SIG-M5 (cell line): ENCODE results near the gene GJD3.
A peak's percentile ranks its signal among the peaks of the same experiment; 100 is the strongest.

ENCODE experiments used
- DNase-seq: peaks from one replicate; lab custom pipeline; 2025; lab: John Stamatoyannopoulos, UW

The GJD3 gene

DNA sequence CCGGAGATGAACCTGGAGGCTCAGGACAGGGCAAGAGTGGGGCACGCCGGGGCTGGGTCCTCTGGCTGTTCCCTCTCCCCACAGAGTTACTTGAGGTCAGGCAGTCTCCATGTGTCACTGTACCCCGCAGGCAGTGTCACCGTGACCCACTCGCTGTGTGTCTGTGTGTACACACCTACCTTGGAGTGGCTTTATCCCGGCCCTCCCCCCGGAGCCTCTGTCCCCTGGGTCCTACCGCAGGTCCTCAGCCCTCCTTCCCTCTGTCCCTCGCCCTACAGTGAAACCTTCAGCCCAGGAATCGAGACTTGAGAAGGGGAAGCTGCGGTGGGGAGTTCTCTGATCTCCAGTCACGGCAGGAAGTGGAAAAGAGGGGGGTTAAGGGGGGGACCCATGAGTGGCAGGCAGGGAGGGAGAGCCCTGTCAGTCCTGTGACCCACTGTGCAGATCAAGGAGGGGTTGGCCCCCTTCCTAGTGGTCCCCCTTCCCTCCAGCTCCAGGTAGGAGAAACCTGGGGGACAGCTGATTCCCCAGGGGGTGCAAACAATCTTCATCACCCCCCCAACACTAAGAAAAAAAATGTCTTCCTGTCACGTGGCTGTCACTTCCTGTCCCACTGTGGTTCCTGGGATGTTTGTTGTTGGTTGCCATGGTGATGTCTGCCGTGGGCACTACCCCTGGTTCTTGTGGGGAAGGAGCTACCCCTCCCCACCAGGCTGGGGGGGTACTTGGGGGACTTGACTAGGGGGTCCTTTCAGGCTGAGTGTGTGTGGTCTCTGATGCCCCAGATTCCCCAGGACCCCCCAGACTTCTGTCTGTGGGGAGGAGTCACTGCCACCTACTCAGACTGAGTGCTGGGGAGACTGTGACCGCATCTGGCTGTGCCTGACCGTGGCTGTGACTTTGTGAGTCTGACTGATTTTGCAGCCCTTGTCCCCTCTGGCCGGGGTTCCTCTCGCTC lies 41.9 kb downstream of the GJD3 start:
- DNase-seq = peak; percentile 94

DNA sequence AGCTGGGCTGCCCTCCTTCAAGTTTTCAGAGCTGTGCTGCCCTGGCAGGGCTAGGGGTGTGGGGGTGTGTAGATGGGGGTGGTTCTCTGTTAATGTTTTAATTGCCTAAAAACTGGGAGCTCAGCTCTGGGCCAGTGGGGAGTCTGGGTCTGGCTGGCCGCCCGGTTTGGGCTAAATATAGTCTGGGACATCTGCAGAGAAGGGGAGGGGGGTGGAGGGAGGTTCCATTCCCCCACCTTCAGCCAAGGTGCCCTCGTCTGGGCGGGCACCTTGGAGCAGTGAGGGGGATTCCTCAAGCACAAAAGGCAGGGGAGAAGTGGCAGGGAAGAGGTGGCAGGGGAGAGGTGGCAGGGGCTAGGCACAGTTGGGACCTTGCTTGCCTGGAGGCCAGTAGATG lies 42.6 kb downstream of the GJD3 start:
- no peak for DNase-seq

DNA sequence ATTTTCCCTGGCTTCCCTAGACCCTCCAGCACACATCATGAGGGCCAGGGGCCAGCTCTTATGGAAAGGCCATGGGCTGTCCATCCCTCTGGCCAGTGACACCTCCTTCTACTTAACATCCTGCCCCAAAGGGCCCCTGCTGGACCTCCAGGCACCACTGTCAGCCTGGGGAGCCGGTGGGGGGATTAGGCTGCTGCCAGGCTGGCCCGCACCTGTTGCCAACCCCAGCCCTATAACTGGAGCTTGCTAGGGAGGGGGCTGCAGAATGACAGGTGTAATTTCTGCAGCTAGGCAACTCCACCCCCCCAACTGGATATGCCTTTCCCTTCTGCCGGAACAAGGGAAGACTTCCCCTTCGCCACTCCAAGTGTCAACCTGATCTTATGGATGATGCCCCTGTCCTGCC lies 43.0 kb downstream of the GJD3 start:
- no peak for DNase-seq

DNA sequence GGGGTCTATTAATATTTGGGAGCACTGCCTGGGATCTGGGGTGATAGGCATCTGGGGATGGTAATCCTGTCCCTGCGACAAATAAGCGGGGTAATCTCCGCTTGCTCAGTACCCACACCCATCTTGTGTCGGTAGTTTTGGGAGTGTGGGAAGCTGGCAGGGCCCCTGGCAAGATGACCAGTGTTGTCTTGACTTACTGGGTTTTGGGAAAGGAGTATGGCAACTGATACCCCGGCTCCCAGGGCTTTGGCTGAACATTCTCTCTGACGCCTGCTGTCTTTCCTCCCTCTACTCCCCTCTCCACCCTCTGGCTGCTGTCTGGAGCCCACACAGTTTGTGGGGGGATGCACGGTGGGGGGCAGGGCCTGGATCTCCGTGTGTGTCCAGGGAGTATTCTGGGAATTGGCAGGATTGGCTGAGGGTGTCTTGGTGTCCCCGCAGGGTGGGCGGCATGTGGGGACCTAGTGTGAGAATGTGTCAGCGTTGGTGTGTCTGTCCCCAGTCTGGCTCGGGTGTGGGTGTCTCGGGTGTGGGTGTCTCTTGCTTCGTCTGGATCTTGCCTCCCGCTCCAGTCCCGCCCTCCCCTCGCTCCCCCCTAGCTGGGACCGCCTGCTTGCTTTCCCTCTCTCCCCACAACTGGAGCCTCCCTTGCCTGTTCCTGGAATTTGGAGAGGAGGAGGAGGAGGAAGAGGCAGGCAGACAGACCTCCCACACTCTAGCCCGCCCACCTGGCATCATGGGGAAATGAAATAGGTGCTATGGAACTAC lies 43.6 kb downstream of the GJD3 start:
- no peak for DNase-seq

DNA sequence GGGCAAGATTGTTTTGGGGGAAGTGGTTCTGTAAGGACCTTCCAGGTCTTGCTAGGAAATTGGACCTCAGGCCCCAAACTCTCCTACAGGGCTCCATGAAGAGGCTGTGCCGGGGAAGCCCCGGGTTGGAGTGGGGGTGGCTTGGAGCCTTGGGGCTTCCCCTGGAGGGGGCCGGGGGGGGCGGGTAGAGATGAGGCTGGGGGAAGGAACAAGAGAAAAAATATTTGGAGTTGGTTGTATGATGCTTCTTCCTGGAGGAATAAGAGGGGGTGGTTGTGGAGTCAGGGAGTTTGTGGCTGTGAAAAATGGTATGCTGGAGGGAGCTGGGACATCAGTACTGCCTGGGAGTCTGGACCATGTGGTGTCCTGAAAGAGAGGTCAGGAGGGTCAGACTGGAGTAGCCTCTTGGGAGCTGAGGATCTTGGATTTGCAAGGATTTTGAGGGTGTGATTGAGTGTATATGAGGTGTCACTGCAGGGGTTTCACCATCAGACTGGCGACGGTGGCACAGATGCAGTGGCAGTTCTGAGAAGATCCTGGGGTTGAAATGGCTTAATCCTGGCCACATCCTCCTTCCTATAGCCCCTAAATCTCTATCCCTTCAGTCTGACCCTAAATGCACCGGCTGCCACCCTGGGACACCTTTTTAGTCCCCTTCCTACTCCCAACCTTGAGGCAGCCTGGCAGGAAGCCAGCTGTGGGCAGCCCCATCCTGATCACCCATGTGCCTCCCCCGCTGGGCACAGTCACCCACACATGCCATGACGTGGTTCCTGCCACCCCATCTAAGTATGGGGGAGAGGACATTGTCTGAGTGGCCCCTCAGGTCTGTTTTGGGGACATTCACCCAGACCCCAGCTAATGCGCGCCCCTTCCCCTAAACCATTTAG lies 44.6 kb downstream of the GJD3 start:
- no peak for DNase-seq

DNA sequence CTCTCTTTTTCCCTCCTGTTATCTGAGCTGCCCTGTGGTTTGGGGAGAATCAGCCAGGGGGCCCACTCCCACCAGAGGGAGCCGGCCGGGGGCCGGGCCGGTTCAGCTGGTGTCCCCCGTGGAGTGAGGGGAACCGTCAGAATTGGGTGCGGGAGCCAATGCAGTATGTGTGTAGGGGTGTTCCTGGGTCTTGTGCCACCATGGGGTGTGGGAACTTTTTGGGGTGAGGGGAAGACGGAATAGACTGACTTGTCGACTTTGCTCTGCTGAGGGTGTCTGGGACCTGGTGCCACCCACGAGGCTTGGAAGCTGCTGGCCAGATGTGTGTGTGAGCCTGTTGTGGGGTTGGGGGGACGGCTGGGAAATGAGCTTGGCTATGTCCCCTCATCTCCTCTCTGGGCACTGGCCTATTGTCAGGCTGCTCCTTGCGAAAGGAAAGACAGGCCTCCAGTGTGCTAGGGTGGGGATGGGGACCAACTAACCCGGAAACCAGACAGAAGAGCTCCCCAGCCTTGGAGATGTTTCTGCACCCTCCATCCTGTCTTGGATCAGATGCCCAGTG lies 45.6 kb downstream of the GJD3 start:
- DNase-seq = no peak

DNA sequence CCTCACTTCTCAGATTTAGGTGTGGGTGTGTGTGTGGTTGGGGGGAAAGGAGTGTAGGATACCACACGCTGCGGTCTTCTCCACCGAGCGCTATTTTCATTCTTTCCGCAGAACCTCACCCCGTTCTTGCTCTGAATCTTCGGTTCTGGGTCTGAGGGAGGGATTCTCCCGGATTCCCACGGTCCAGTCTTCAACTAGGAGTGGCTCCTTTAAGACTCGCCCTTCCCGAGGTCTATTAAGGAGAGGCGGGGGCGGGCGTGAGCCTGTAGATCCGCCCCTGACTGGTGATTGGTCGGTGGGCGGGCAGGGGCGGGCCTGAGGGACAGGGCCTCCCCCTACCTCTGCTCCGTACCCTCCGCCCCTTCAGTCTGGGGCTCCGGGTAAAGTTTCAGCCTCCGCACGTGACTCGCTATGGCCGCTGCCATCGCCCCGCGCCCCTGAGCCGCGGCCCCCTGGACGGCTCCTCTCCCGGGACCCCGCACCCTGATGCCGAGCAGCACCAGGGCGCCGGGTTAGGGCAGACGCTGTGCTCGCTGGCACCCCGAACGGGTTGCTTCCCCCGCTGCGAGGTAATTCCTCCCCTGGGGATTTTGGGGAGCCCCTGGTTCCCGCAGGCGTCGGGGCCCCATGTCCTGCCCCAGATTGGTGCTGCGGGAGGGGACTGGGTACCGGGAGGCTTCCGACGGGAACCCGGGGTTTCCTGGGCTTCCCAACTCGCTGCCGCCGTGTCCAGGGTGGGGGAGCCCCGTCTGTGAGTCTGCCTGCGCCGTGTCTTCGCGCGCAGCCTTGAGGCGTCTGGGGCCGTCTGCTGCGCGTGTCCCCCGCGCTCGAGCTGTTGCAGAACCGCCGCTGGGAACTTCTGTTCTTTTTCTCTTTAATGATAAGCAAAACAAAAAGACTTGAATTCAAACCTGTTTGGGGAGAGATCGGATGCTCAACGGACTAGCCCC lies 46.4 kb downstream of the GJD3 start:
- DNase-seq = peak; percentile 68

DNA sequence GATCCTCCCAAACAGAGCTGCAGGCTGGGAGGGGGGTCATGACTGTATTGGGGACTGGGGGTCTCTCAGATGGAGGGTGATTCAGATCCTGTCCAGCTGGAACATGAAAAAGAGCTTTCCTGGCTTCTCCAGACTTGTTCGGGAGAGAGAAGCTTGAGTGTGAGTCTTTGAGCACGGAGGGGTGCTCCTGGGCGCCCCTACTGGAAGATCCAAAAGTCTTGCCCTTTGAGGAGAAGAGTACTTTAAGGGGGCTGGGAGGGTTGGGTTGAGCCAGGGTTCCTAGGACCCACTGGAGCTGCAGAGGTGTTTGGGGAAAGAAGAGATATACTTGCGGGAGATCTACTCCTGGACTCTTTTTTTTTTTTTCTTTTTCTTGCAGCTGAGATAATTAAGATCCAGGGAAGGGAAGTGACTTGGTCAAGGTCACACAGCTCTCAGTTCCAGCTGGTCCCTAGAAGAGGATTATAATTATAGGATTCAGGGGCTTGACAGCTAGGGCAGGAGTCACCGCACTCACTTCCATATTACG lies 47.1 kb downstream of the GJD3 start:
- DNase-seq = no peak

DNA sequence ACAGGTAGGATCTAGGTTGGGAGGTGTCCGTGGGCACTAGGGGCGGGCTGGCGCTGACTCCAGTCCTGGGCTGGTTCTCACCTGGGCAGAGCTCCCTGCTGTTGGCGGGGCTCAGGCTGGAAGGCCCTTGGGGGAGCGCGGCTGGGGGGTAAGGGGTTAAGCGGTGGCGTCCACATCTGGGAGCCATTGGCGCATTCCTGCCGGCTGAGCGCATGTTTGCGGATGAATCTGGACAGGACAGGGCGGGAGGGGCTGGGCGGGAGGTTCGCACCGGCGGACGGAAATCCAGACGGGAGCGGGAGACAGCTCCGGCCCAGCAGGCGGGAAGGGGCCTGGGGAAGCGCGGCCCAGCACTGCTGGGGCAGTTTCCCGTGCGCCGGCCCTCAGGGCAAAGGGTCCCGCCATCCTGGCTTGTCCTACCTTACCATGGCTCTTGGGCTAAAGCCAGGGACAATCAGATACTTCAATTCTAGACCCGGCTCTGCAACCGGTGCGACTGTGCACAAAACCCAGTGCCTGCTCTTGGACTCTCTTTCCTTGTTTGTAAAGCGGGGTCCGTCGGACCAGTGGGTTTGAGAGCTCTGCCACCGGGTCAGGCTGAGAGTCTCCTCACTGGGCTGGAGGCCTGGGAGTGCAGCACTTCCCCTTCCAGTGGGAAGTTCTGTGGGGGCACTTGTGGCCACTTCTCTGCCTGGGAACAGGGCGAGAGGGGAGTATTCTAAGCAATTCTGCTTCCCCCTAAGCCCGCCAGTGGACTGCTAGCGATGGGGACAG lies 47.8 kb downstream of the GJD3 start:
- no peak for DNase-seq

DNA sequence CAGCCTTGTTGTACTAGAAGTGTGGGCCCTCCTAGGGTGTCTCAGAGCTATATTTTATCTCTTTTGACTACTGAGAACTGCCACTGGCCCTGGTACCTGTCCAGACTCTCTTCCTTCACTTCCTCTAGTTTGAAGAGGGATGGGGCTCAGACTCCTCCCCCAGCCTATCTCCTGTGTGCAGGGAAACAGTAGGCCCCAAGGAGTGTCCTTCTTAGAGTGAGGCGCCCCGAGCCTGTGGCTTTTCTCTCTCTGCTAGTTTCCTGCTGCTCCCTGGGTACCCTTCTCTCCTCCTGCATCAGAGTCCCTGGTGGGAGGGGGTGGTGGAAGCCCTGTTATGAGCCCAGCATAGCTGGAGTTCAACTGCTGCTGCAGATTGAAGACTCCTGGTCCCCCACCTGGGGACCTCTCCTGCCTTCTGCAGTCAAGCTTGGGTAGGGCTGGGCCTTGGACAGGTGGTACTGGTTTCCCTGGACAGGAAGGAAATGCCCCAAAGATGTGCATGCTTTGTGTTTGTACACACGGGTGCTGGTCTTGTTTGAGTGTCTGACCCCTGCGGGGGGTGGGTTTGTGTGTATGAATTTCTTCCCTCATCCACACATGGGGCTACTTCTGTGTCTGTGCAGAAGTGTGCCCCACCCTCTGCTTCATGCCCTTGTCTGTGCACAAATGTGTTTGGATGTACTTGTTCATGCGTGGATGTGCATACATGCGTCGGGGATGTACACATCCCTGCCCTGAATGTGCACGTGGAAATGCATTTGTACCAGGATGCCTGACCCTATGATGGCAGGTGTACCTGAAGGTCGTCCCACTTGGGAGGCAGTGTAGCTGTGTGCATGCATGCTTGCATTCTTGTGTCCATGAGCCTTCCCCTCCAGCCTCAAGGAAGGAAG lies 48.6 kb downstream of the GJD3 start:
- DNase-seq = no peak

DNA sequence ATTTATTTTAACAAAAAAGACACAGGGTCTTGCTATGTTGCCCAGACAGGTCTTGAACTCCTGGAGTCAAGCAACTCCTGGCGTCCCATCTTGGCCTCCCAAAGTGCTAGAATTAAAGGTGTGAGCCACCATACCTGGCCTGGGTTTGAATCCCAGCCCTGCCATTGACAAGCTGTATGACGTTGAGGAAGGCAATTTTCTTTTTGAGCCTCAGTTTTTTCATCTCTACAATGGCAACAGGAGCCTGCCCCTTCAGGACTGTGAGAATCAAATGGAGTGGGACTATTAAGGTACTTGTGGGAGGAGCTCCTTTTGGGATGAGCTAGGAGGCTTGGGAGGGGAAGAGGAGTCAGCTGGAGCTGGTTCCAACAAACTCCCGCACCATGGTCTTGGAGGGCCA lies 49.3 kb downstream of the GJD3 start:
- no peak for DNase-seq

DNA sequence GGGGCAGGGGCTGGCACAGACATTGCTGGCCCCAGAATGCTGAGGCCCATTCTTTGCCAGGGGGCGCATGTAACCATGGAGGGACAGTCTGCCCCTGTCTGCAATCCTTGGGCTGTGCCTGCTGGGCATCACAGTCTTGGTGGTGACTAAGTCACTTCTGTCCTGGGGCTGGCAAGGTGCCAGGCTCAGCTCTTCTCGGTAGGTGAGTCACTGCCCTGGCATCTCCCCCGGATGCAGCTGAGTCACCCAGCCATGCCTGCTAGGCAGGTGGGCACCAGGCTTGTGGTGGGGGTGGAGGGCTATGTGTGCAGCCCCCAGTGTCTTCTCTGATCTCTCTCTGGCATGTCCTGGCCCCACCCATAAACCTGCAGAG lies 50.0 kb downstream of the GJD3 start:
- DNase-seq = no peak

DNA sequence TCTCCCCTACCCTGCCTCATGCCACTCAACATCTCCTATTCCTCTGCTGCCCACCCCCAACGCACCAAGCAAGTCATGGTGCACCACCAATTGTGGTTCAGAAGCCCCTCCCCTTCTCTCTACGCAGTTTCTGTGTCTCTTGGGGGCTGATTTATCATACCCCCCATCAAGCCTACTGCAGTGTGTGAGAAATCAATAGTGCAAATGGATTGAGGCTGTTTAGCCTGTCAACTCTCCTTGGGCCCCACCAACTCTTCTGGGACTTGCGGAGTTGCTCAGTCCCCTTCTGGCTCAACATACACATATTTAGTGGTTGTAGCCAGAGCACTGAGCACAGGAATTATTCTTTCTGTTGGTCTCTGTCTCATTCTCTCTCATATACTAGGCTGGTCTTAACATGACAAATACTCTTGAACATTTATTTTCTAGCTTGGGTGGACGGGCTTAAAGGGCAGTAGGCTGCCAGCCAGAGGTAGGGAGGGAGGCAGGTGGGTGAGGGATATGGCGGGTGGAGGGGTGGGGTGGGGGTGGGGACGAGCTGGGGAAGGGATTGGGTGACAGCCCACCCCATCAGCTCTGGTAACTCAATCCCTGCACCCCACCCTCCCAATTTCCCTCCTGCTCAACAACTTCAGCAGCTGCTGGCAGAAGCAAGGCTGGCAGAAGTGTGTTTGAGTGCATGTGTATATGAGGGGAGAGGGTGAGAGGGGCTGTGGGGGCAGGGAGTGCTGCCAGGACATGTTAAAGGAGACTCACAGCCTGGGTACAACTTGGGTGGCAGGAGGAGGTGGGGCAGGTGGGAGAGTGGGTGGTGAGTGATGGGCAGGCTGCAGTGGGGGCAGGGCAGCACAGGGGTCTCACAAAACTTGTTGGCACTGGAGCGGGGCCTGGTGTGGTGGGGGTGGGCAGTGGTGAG lies 50.6 kb downstream of the GJD3 start:
- DNase-seq = no peak
